Embryonic facial prominence (tissue), 1 donor: ENCODE measurements around the gene SH3RF2.
"Not testable (repeated sequence)": the region's sequence is repeated elsewhere in the genome, so short reads cannot be mapped to it uniquely, and the experiment has no call there.

Experiments
- DNase-seq: peaks from one replicate; pipeline ENCODE4 v3.0.0-alpha.2; 2016; ENCODE audit errors: extremely low spot score

Gene SH3RF2

DNA sequence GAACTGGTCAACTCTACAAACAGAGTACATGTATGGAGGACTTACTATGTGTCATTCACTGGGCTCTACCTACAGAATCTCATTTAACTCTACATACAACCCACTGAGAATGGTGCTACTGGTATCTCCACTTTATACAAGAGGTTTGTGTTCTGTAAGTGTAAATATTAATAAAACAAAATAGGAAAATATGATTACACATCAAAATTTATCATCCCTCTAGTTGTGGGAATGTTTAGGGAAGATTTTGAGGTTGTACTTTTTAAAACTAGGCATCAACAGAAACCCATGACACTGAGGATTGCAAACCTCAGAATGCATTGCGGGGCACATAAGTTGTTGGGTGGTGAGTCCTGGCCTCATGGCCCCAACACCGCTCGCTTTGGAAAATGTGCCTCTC, 11.7 kb downstream of the SH3RF2 start:
- no peak for DNase-seq

DNA sequence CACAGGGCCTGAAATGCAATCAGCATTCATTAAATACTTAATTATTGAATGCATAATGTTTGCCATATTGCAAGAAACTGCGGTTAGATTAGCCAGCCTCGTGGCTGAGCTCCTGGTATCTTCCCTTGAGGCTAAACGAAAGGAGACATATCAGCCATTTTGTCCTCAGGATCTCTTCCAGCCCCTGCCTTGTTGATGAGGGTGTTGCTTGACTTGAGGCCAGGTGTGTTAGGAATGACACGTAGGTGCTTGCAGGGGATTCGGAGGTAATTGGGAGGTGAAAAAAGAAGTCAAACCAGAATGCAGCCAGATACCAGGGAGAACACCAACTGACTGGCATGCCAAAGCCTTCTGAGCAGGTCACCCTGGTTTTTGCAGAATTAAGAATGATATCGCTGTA, 12.5 kb downstream of the SH3RF2 start:
- no peak for DNase-seq

DNA sequence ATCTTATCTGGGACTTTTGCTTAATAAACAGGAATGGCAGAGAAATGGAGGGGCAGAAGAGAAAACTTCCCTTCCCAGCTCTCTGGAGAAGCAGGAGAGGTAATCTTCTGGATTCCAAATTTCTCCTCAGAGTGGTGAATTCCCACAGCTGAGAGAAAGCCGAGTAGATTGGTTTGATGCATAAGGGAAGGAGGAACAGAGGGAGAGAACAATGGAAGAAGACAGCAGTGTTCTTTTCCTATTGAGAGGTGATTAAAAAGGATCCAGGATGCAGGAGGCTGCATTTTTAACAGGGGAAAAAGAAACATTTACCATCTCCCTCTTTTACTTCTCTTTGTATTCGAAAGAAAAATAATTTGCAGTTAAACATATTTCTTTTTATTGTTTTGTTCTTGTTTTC, 13.1 kb downstream of the SH3RF2 start:
- no peak for DNase-seq

DNA sequence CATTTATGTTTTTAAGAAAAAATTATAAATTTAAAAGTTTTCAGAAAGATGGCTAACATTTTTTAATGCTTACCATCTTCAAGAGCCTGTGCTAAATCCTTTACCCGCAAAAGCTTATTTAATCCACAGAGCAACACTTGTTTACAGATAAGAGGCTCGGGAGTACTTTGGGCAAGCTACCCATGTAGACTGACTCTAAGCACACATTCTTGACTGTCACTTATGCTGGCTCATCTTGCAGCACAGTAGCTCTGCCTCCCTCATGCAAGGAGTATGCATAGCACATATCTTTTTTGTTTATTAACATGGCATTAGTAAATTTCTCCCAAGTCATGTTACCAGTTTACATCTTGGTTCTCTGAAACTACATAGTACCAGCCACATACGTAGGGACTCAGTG, 14.7 kb downstream of the SH3RF2 start:
- DNase-seq, result no peak

DNA sequence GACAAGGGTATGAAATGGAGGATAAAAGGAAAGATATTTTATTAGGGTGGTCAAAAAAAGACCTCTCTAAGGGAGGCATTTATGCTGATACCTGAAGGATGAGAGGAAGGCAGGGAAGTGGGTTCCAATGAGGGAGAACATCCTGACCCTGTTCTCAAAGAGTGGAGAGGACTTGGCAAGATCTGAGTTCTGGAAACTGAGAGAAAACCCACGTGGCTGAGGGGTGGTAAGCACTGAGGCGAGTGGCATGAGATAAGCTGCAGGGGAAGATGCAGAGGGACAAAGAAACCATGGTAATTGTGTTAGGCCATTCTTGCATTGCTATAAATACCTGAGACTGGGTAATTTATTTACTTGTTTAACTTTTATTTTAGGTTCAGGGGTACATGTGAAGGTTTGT, 16.8 kb downstream of the SH3RF2 start:
- no peak for DNase-seq

DNA sequence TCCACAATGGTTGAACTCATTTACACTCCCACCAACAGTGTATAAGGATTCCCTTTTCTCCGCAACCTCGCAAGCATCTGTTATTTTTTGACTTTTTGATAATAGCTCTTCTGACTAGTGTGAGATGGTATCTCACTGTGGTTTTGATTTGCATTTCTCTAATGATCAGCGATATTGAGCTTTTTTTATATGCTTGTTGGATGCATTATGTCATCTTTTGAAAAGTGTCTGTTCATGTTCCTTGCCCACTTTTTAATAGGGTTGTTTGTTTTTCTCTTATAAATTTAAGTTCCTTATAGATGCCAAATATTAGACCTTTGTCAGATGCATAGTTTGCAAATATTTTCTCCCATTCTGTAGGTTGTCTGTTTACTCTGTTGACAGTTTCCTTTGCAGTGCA, 17.8 kb downstream of the SH3RF2 start:
- not testable (repeated sequence) for DNase-seq

DNA sequence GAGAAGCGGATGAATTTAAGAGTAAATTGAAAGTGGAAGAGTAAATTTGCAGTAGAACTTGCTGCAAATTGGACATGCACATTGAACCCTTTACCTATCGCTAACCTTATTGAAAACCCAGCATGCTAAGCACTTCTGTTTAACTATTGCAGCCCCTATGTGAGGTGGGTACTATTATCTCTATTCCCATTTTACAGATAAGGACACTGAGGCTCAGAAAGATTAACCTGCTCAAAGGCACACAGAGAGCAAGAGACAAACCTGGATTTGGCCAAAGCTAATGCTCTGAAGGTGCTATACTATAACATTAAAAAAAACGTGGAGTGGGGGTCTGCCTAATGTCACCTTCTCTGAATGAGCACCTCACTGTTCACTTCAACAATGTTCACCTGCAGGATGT, 21.0 kb downstream of the SH3RF2 start:
- no peak for DNase-seq

DNA sequence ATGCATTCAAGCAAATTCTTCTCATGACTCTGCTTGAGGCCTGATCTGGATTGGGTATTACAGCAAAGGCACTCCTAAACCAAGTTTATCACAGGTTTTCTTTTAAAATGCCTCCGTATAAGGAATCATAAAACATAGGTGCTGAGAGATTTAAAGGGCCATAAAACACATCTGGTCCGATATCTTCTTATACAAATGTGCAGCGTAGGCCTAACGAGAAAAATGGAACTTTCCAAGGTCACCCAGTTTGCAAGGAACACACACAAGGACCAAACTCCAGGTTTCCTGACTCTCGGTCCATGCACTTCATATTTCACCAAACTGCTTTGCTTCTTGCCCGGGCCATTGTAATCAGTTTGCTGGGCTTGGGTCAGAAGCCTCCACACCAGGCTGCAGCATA, 22.1 kb downstream of the SH3RF2 start:
- no peak for DNase-seq

DNA sequence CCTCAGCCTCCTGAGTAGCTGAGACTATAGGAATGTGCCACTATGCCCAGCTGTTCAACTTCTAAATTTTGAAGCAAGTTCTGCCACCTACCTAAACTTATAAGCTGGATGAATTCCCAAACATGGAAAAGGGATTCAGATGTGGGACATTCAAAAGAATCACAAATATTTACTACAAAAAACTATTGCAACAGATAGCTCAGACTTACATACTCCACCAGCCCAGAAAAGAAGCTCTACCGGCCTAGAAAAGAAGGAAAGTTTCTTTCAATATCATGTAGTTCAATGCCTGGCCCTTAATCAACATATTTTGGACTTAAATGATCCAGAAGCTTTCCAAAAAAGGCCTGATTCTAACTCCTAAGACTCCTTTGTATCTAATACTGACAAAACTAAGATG, 23.8 kb downstream of the SH3RF2 start:
- DNase-seq, result no peak

DNA sequence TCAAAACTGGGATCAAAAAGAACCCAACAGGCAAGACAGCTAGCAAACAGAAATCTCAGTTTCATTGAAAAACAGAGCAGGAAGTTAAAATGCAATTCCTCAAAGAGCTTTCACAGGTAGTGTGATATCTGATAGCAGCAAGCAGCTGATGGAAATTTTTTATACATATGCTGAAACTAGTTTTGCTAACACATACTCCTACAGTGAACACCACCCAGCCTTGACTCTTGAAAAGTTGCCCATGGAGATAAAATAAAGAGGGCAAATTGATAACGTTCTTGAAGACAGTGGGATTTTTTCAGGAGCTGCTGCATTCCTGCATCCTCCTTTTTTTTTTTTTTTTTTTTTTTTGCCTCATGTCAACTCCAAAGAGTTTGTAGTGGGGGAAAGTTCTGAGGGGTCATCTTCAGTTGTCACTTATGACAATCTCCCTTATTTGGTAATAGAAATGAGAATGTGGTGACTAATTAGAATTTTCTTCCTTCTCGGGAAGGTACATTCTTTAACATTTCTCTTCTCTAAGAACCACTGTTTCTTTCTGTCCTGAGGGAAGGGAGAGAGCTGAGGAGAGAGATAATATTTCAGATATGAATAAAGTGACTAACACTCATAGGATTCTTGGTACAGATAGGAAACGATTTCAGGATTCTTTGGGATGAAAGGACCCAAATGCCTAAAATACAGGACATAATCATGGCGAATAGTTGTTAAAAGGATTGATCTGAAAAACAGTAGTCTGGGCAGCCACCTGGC, 24.6 kb downstream of the SH3RF2 start:
- DNase-seq, result no peak

DNA sequence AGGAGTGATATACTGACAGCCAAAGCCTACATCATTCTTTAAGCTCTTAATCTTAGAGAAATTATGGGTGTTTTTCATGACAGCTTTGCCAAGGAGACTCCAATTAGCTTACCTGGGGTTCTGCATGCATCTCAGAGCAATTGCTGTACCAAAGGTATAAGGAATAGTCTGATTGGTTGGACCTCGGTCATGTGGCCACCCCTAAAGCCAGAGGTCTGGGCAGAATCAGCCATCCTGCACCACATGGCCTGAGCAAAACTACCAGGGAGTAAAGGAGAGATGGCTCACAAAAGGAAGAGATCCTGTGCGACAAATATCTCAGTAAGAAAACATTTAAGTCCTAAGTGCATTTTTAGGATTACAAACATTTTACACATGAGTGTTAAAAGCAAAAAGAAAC, 25.6 kb downstream of the SH3RF2 start:
- DNase-seq, result no peak

DNA sequence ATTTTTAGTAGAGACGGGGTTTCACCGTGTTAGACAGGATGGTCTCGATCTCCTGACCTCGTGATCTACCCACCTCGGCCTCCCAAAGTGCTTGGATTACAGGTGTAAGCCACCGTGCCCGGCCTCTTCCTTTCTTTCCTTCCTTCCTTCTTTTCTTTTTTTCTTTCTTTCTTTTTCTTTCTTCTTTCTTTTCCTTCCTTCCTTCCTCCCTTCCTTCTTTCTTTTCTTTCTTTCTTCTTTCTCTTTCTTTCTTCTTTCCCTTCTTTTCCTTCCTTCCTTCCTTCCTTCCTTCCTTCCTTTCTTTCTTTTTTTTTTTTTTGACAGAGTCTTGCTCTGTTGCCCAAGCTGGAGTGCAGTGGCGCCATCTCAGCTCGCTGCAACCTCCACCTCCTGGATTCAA, 27.6 kb downstream of the SH3RF2 start:
- not testable (repeated sequence) for DNase-seq

DNA sequence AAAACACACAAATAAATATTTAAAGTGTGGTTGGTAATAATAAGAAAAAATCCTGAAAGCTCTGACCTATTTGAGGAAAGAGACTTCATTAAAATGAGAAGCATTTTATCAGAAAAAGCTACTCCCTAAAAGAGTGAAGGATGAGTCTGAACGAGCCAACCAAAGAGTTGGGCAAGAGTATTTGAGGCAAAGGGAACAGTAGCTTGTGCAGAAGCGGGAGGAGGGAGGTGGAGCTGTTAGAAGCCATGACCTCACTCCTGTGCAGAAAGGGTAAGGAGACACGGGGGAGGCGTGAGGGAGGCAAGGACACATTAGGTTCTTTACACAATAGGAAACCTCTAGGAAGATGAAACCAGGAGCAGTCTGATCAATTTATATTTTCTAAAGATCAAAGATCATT, 29.4 kb downstream of the SH3RF2 start:
- no peak for DNase-seq

DNA sequence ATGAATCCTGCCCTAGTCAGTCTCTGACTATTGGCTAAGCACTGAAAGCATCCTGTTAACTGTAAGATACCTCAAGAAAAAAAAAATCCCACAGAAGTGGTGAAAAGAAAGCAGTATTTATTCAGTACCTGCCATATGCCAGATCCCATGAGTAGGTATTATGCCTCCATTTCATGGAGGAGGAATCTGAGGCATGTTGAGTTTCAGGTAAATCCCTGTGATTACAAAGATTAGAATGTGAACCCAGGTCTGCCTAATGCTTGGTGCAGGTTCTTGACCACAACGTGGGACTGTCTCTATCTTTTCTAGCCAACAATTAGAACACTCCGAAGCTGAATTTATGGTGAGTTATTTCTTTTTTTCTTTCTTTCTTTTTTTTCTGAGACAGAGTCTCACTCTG, 30.9 kb downstream of the SH3RF2 start:
- no peak for DNase-seq

DNA sequence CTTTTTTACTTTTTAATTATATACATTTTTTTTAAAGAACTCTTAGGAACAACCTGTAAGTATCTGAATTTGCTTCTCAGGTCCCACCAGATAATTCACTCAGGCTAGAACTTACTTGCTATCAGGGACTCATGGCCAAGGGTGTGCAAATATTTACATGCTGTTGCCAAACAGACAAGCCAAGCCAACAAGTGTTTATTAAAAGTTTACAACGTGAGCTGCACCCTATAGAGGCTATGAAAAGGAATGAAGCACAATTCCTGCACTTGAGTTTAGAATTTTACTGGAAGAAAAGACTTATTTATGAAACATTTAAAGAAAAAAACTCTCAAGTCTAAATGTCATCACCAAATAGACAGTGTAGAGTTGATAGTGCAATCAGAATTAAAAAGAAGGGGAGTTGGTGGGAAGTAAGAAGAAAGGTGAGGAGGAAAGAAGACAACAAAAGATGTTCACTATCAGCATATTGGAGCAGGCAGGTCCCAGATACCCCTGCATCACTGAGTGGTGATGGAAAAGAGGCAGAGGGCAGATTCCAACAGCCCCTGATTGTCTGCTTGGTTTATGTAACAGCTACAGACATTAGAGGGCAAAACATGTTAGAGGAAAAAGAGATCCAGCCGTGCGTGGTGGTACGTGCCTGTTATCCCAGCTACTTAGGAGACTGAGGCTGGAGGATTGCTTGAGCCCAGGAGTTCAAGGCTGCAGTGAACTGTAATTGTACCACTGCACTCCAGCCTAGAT, 32.8 kb downstream of the SH3RF2 start:
- DNase-seq, result no peak

DNA sequence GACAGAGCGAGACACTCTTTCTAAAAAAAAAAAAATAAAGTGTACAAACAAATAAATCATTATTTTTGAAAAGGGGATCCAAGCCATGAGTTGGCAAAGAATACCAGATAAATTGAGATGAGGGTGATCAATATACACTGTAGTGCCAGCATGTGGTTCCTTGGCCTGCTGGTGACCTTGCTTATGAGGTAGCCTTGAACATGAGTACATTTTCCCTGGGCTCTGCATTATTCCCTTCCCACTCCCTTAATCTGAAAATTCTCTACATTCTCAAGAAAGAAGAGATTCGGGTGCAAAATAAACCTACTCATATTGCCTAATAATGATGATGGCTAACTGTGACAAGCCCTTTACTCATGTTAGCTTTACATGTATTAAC, 33.3 kb downstream of the SH3RF2 start:
- DNase-seq, result no peak

DNA sequence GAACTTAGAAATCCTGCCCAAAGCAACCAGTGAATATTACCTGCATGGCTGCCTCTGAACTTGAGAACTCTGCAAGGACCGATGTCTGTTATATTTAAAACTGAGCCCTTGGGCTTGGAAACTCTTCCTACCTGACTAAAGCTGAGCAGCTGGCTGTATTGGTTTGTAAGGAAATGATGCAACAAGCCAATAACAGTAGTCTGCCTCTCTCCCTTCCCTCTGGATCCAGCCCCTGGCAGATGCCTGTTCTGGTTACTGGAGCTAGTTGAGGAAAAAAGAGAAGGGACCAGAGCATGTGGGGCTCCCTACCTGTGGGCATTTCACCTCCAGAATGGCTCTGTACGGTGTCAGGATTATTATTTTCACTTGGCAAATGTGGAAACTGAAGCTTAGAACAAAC, 34.7 kb downstream of the SH3RF2 start:
- no peak for DNase-seq

DNA sequence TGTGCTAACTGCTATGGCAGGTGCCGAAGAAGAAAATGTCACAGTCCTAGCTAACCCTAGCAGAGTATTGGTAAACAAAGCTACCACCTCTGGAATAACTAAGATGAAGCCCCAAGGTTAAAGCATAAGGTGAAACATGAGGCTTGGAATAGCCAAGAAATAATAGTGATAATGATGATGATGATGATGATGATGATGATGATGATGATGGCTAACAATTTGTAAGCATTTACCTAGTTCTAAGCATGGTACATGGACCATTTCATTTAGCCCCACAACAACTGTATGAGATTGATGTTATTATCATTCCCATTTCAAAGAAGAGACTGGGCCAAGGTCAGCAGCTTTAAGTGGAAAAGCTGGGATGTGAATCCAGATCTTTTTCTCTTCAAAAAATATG, 35.3 kb downstream of the SH3RF2 start:
- no peak for DNase-seq

DNA sequence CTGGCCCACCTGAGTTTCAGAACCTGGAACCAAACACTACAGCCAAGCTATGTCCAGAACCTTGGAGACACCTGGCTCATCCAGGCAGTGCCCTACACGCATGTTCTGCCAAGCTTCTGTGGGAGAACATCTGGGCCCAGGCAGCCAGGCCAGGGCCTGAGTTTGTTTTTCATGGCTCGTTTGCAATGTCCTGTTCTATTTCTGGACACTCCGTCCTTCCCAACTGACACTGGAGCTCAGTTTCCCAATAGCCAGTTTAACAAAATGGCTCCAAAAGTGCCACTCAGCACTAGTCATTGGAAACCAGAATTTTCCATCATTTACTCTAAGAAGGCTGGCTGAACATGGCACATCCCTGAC, 38.6 kb downstream of the SH3RF2 start:
- DNase-seq, result no peak

DNA sequence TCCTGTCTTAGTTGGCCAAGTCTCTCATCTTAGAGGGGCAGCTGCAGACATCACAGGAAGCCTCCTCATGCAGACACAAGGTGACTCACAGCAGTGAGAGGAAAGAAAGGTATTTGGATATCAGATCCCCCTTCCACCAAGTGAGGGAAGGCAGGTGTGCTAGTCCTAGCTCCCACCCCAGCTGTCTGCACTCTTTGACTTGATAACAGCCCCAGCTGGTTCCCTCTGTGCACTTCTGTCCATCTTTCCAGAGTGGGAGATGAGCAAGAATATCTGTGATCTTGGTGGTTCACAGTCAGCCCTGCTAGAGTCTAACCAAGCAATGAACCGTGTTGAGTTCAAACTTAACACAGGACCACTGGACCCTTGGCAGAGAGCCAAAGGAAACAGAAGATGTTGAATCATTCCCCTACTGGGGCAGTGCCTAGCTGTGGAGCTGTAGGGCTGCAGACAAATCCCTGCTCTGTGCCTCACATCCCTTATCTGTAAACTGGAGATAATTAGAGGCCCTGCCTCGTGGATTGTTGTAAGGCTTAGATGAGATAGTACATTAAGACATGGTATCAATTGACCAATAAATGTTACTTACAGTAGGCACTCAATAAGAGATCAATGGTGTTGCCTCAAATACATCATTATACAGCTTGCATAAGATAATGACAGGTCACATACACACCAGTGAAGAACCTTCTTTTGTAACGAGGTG, 39.1 kb downstream of the SH3RF2 start:
- no peak for DNase-seq

DNA sequence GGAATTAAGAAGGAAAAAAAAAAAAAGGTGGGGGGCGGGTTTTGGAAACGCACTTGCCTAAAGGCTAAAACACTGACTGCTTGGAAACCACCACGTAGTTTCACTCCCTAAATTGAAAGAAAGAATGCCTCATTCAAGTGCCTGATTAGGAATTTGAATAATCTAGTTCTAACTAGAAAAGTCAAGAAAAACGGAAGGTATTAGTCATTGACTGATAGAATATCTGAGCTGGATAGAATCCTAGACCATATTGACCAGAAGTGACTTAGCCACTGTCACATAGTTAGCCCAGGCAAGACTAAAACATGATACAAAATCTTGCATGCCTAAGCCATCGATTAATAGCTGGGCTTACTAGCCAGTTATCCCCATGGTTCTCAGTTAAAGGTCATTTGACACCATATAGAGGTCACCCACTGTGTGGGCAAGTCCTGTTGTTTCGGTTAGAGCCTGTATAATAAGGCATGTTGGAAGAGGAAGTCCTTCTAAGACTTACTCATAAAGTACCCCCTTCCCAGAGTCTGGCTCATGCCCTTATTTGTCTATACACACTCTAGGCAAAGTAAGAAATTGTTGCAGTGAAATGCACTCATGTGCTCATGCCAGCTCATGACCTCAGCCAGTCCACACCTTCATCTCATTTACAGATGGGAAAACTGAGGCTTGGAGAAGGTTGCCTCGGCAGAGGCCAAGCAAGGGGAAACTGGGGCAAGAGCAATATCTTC, 40.2 kb downstream of the SH3RF2 start:
- DNase-seq, result no peak

DNA sequence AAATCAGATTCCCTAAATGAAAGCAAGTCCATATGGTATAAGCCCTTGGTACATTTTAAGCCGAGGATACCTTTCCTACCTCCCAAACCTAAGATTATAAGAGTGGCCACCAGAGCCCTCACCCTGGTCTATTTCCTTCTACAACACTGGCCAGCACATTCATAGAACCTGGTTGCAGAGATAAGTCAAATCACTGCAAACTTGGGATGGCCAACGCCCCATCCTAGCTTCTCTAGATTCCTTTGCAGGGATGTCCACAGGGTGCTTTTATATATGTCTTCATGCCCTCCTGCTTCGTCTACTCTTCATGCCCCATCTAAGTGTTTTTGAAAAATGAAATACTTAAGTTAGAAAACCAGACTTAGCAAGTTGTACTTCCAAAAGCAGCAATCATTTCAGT, 41.8 kb downstream of the SH3RF2 start:
- DNase-seq, result no peak
